HL-60/S4 treated with retinoic acid at 250 ng/mL for 4 days and 3 days (cell line): ENCODE data around the gene ACY1.

Source experiments
- in situ Hi-C: fragments of 300-500 bp; cut with MboI; formaldehyde crosslinking; loops from 2 replicates; pipeline ENCODE4 v1.7.0; 2022; ENCODE audit warnings: low sequenced_read_pairs

ACY1 gene

GRCh38 chr3:52004163-52004787 is 20.9 kb downstream of the ACY1 start:
- in situ Hi-C loops, result no loop called here

- in situ Hi-C loops, result no loop called here
These were observed 21.6 kb downstream of the ACY1 start for GRCh38 chr3:52004906-52005395.

GRCh38 chr3:52005571-52005986 is 22.2 kb downstream of the ACY1 start:
- in situ Hi-C loops, result no loop called here

GRCh38 chr3:52006017-52006819 is 22.9 kb downstream of the ACY1 start:
- in situ Hi-C loops, result no loop called here

DNA sequence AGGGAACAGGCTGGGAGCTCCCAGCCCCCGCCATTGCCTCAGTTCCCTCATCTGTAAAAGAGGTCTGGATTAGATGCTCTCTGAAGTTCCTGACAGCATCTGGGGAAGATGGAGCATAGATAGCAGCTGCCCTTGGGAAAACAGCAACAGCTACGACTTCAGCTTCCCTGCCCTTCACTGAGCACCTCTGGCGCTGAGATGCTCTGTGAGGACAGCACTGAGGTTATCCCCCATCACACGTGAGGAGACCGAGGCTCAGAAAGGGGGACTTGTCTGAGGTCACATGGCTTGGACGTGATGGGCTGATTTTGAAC is 23.4 kb downstream of the ACY1 start:
- in situ Hi-C loops, result no loop called here

GRCh38 chr3:52007291-52007690 is 24.0 kb downstream of the ACY1 start:
- in situ Hi-C loops, result no loop called here

DNA sequence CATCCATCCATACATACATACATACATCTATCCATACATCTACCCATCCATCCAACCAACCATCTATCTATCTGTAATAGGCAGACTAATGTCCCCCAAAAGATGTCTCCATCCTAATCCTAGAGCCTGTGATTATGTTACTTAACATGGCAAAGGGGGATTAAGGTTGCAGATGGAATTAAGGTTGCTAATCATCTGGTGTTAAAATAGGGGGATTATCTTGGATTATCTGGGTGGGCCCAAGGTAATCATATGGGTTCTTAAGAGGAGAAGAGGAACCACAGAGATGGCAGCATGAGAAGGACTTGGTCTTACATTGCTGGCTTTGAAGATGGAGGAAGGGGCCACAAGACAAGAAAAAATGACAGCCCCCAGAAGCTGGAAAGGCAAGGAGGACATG is 27.1 kb downstream of the ACY1 start:
- in situ Hi-C loops, result loop anchor here (10.0 kb wide), 1 partner anchor 114 kb away; no protein-coding TSS in a partner anchor

DNA sequence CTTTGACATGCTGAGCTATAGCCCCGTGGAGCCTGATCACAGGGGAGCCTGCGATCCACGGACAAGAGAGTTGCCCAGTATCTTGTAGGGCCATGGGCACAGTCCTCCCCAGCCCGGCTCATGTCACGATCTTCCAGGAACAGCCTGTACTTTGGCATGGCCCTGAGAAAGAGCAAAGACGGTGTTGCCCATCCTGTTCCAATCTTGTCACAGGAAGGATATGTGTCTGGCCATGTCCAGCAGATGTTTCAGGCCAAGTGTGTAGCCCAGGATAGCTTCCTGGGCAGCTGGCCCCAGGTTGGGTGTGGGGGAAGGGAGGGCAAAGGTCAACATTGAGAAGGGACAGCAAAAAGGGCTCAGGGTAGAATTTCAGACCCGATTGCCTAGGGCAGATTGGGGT is 29.4 kb downstream of the ACY1 start:
- in situ Hi-C loops, result loop anchor here (10.0 kb wide), 1 partner anchor 112 kb away; no protein-coding TSS in a partner anchor

DNA sequence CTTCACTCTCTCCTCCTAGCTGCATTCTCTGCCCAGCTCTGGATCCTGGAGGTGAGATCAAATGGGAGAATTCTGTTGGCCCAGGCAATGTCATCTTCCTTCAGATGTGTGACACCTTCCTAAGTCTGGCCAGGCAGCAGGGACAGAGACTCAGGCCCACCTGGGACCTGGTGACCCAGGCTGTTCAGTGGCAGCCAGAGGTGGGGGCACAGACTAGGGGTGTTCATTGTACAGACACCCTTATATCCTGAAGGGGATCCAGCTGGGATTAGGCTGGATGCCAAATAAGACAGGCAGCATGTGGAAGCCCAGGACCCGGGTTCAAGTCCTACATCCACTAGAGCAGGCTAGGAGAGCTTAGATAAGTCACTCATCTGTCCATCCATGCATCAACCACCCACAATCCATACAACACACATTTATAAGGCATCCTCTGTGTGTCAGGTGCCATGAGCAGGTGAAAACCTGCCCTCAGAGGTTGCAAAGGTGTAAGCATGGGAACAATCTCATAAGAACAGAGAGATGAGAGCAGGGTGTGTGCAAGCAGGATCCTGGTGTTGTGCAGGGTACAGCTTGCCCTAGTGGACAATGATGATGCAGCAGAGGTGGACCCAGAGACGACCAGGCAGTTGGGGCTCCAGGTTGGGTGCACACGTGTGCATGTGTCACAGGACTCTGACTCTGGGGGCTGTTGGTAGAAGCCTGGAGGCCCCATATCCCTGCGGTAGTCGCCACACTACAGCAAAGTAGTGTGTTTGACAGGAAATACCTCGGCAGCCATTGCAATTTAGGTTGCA is 30.7 kb downstream of the ACY1 start:
- in situ Hi-C loops, result loop anchor here (10.0 kb wide), 1 partner anchor 111 kb away; no protein-coding TSS in a partner anchor

- in situ Hi-C loops, result loop anchor here (10.0 kb wide), 1 partner anchor 110 kb away; no protein-coding TSS in a partner anchor
These were observed 31.3 kb downstream of the ACY1 start for GRCh38 chr3:52014613-52015012.

- in situ Hi-C loops, result loop anchor here (10.0 kb wide), 1 partner anchor 109 kb away; no protein-coding TSS in a partner anchor
These were observed 32.3 kb downstream of the ACY1 start for GRCh38 chr3:52015438-52016228.

DNA sequence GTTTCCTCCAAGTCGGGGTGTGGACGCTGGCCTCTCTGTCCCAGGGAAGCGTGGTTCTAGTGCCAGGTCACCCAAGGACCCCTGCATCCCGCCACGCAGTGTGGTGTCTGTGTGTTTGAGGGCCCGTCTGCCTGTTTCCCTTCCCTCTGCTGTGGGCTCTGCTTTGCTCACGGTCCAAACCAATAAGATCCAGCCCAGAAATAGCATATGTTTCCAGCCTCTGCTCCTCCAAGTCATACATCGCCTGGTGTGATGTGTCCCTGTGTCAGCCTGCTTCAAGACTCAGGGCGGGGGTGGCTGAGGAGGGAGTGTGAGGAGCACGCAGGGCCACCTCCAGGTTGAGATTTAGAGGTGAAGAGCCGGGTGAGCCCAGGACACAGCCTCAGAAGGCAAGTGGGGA is 34.3 kb downstream of the ACY1 start:
- in situ Hi-C loops, result loop anchor here (10.0 kb wide), 1 partner anchor 107 kb away; no protein-coding TSS in a partner anchor

DNA sequence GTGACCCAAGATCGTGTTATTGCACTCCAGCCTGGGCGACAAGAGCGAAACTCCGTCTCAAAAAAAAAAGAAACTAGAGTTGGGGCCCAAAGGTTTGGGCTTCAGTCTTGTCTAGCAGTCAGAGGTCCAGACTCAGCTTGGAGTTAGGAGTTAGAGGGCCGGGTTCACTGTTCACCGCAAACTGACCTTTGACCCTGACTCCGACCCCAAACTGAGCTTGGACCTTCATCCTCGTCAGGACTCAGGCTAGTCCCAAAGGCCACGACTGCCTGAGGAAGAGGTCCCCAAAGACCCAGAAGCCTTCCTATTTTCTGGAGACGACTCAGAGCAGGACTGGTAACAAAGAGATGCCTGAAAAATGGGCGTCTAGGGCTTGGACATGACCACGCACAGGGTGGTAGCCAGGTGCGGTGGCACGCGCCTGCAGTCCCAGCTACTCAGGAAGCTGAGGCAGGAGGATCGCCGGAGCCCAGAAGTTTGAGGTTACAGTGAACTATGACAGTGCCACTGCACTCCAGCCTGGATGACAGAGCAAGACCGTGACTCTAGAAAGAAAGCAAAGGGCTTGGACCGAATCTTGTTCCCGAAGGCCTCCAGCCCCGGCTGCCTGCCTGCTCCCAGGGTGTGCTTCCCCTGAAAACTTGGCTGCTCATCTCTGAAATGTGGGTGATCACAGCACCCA is 35.1 kb downstream of the ACY1 start:
- in situ Hi-C loops, result loop anchor here (10.0 kb wide), 1 partner anchor 106 kb away; no protein-coding TSS in a partner anchor

DNA sequence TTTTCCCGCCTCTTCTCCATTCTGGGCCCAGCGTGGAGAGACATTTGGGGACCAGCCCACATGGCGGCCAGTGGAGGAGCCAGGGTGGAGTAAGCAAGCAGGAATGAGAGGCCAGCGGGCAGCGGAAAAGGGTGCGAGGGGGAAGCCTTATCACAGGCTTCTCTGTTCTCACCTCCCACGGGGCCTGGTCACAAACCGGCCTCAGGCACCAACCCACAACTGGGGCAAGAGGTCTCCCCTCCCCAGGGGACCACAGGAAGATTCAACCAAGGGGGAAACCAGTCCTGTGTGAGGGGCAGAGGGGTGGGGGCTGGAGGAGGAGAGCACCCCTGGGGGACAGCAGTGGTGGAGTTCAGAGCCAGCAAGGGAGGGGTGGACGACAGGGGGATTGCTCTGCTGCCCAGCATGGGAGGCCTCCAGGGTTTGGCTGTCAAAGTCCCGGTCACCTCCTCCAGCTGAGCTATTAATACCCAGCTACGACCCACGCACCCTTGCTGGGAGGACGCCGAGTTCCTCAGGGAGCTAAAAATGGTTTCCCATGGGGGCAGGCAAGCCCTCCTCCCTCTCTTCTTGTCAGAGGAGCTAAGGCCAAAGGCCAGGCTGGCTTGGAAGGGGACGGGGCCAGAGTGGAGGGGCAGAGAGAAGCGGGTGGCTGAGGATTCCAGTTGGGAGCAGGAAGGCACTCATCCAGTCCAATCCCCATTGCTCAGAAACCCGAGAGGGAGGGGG is 36.2 kb downstream of the ACY1 start:
- in situ Hi-C loops, result loop anchor here (10.0 kb wide), 1 partner anchor 105 kb away; no protein-coding TSS in a partner anchor

- in situ Hi-C loops, result no loop called here
These were observed 37.5 kb downstream of the ACY1 start for GRCh38 chr3:52020796-52021195.

DNA sequence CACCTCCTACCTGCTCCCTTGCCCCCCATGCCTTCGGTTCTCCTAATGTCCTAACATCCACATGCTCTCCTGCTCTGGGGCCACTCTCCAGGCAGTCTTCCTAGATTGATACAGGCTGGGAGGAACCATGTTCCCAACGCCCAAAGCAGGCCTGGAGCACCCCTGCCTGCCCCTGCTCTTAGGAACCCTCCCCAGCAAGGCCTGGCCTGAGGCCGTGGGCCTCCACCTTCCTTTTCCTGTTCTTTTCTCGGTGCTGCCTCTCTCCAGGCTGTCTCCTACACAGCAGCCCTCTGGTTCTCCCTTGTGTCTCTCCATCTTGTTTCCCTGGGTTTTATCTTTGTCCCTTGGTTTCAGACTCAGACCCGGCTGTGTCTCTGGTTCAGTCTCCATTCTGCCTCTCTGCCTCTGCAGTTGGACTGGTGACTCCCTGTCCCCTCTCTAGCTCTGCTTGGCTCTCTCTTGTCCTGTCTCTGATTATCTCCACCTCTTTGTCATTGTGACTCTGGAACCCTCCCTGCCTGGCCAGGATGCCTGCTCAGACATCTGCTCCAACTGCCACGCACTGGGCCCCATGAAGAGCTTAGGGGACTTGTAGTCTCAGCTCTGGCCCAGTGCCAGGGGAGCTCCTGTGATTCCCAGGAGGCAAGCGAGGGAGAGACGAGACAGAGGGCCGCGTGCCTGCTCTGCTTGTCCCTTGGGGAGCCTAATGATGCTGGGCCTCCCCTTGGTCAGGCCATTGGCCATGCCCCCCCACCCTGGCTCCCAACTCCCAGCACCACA is 38.3 kb downstream of the ACY1 start:
- in situ Hi-C loops, result no loop called here

DNA sequence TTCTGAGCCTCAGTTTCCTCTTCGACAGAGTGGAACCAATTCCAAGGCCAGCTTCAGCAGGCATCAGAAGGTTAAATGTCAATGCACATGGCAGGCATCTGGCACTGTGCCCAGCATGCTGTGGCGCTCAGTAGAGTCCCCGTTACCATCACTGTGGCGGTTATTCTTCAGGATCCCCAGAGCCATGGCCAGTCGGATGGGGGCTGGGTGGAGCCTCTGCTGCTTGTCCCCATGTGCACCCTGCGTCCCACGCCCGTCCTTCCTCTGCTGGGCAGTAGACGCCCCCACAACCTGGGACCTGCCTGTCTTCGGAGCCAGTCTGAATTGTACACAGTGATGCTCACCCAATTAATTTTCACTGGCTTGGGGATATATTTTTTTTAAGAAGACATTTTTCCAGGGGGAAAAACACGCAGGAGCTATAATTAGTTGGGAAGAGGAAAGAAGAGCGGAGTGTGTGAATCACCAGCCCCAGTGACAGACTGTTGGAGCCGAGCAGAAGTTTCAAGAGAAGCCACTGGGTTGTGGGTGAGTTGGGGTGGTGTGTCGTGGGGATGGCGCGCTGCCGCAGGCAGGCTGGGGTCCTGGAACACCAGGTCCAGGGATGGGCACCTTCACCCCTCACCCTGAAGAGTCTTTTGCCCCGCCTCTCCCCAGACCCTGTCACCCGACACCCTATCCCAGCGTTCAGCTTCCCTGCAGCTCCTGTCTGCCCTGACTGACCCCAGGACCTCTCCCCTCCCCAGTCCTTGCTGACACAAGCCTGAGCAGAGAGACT is 39.2 kb downstream of the ACY1 start:
- in situ Hi-C loops, result no loop called here
